CD4-positive, alpha-beta T cell (primary cell): ENCODE results near the gene LPAR2. TPM values are rescaled to one million over a fixed set of nuclear protein-coding genes. Genes with fewer than 3 reads are reported as not detected.

Experiments
- ATAC-seq: fragments of 200-7000 bp; cut with Tn5 transposase; one replicate; pipeline ENCODE4 v1.10.0; 2022; ENCODE audit warnings: mild to moderate bottlenecking; ENCODE audit not compliant: poor library complexity
- CTCF ChIA-PET: fragments of 350-600 bp; sonication (Branson Sonifier 250); formaldehyde crosslinking; loops from one replicate; lab custom pipeline; 2021; ENCODE audit warnings: antibody characterized with exemption, inconsistent platforms; lab: Charles Lee
- POLR2A ChIA-PET: fragments of 350-600 bp; sonication (Branson Sonifier 250); formaldehyde crosslinking; loops from one replicate; lab custom pipeline; 2021; ENCODE audit warnings: antibody characterized with exemption, inconsistent platforms; lab: Charles Lee
- DNase-seq, 14 experiments: peaks; one replicate each; pipeline ENCODE4 v3.0.0-alpha.2; 2013 to 2020; ENCODE audit warnings: mixed read lengths in 2 of 14
- H3K27ac ChIP-seq, 2 donors: one replicate each; pipeline versions ENCODE4 v1.5.1 to v1.7.0; 2013; ENCODE audit warnings: low read length in 2 of 2, low read depth in 1 of 2, mild to moderate bottlenecking in 1 of 2
- H3K27me3 ChIP-seq, 2 experiments: 1 replicate in 1 of 2; 2 replicates in 1 of 2; pipeline versions ENCODE4 v1.6.1 to v1.7.0; 2013; ENCODE audit warnings: low read length in 2 of 2, control low read depth in 1 of 2, mild to moderate bottlenecking in 1 of 2, moderate library complexity in 1 of 2; ENCODE audit not compliant: insufficient read depth in 2 of 2, control insufficient read depth in 1 of 2
- H3K36me3 ChIP-seq: one replicate; pipeline ENCODE4 v1.6.1; 2013; ENCODE audit warnings: low read length, control low read depth; ENCODE audit not compliant: insufficient read depth
- H3K4me1 ChIP-seq: one replicate; pipeline ENCODE4 v1.6.1; 2013; ENCODE audit warnings: low read length, control low read depth; ENCODE audit not compliant: insufficient read depth
- H3K4me3 ChIP-seq: one replicate; pipeline ENCODE4 v1.5.1; 2013; ENCODE audit warnings: mild to moderate bottlenecking, low read length, moderate library complexity
- H3K9me3 ChIP-seq, 2 experiments: 1 replicate in 1 of 2; 2 replicates in 1 of 2; pipeline versions ENCODE4 v1.6.1 to v1.7.0; 2013; ENCODE audit warnings: low read length in 2 of 2, mild to moderate bottlenecking in 2 of 2, control low read depth in 1 of 2, moderate library complexity in 1 of 2; ENCODE audit not compliant: control insufficient read depth in 1 of 2, insufficient read depth in 1 of 2
- H3K27ac Mint-ChIP-seq: one replicate; pipeline ENCODE4 v1.8.0; 2020; ENCODE audit warnings: mixed read lengths
- H3K27me3 Mint-ChIP-seq: one replicate; pipeline ENCODE4 v1.8.0; 2021; ENCODE audit warnings: mixed read lengths
- H3K36me3 Mint-ChIP-seq: one replicate; pipeline ENCODE4 v1.8.0; 2021; ENCODE audit warnings: low read depth, mixed read lengths
- H3K4me1 Mint-ChIP-seq: one replicate; pipeline ENCODE4 v1.8.0; 2021; ENCODE audit warnings: low read depth, mixed read lengths
- H3K4me3 Mint-ChIP-seq: one replicate; pipeline ENCODE4 v1.8.0; 2020; ENCODE audit warnings: mild to moderate bottlenecking, mixed read lengths
- H3K9me3 Mint-ChIP-seq: one replicate; pipeline ENCODE4 v1.8.0; 2020; ENCODE audit warnings: mixed read lengths
- intact Hi-C, 2 experiments: fragments of 100-400 bp; cut with DNase I in 1 of 2; cut with micrococcal nuclease in 1 of 2; formaldehyde crosslinking; loops; one replicate each; pipeline versions ENCODE4 v1.15.1 to v1.9.0; 2023 to 2025; cut with DNase I, micrococcal nuclease
- total RNA-seq, 174 experiments: library from RNA in 2 of 174; stranded (reverse) in 2 of 174; gene quantifications; one replicate each; pipeline ENCODE4 v1.2.3 and lab custom pipeline; 2021 to 2026
- TF ChIP-seq, protein P1 (sequence below): fragments of 200-600 bp; IDR thresholded peaks from one replicate; pipeline ENCODE4 v1.8.0; 2022; ENCODE audit warnings: antibody characterized with exemption, mild to moderate bottlenecking

LPAR2 gene
- total RNA-seq, 2 experiments from 2014 or later = 85.9 to 93.7 TPM

DNA sequence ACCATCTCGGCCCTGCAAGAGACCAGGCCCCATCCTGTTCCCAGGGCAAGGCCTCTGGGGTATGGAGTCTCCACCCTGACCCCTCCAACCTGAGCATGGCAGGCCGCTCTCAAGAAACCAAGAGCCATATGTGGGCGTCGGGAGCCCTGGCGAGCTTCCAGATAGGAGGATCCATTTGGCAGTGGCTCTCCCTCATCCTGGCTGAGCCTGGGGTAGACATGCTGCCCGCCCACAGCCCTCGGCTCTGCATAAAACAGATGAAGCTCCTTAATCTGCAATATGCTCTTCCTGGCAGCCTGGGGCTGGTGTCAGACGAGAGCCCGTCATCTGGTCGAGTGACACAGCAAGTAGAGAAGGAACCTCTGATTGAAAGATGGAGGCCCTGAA lies 29.4 kb upstream of the LPAR2 start:
- ATAC-seq (no peak), DNase-seq (no peak)
- Histone ChIP-seq H3K9me3 (no peaks in the 10 kb centered on the region), H3K27ac (no peak overlapping the region), H3K4me1 (peaks cover 22% of the 10 kb centered on the region), H3K36me3 (peaks cover 74% of the 10 kb centered on the region), H3K4me3 (no peak overlapping the region), H3K27me3 (no peaks in the 10 kb centered on the region)
- Mint-ChIP-seq H3K4me1 (peaks cover 19% of the 10 kb centered on the region), H3K4me3 (no peak overlapping the region), H3K27ac (no peak overlapping the region), H3K9me3 (no peaks in the 10 kb centered on the region), H3K36me3 (peaks cover 80% of the 10 kb centered on the region), H3K27me3 (no peaks in the 10 kb centered on the region)
- CTCF ChIA-PET = interaction anchor here (0.7 kb wide), 1 partner anchor 106 kb away, joined by 4 read pairs; no protein-coding TSS in a partner anchor
- TF ChIP-seq, protein P1, sequence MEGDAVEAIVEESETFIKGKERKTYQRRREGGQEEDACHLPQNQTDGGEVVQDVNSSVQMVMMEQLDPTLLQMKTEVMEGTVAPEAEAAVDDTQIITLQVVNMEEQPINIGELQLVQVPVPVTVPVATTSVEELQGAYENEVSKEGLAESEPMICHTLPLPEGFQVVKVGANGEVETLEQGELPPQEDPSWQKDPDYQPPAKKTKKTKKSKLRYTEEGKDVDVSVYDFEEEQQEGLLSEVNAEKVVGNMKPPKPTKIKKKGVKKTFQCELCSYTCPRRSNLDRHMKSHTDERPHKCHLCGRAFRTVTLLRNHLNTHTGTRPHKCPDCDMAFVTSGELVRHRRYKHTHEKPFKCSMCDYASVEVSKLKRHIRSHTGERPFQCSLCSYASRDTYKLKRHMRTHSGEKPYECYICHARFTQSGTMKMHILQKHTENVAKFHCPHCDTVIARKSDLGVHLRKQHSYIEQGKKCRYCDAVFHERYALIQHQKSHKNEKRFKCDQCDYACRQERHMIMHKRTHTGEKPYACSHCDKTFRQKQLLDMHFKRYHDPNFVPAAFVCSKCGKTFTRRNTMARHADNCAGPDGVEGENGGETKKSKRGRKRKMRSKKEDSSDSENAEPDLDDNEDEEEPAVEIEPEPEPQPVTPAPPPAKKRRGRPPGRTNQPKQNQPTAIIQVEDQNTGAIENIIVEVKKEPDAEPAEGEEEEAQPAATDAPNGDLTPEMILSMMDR = no peak
- POLR2A ChIA-PET = interaction anchor here (2.4 kb wide), 1 partner anchor 11 kb away, joined by 8 read pairs; the partner anchor contains the start of gene ZNF101
- intact Hi-C loops = no loop called here

DNA sequence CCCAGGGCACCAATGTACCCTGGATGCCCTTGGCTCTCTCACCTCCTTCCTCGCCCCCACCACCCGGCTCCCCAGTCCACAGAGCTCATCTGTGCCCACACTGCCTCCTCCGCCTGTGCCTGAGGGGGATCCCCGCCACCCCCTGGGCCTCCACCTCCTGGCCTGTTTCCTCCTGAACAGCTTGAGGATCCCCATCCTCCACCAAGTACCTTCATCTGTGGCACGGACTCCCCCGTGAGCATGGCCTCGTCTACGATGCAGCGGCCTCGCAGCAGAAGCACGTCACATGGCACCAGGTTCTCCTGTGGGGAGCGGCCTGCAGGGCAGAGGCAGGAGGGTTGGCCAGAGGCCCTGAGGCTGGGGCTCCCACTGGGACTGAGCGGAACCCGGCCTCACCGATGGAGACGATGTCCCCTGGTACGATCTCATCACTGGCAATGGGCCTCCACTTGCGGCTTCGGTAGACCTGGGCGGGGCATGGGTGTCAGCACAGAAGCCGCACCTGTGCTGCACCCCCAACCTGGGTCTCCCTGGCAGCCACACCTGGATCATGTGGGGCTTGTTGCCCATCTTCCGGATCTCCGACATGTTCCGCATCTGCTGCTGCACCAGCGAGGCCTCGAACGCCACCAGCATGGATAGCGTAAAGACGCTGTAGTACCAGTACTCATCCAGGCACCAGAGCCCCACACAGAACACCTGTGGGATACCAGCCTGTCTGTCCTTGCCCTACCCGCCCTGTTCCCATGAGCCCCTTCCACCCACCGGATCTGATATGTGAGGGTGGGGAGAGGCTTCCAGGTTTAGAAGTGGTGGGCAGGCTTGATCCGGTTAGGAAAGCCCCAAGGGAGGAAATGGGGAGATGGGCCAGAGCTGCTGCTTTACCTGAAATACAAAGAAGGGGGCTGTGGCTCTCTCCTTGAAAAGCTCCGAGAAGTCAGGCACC lies 28.7 kb upstream of the LPAR2 start:
- CTCF ChIA-PET = no interaction called here
- Mint-ChIP-seq H3K4me1 (peaks cover 13% of the 10 kb centered on the region), H3K4me3 (no peak overlapping the region), H3K27me3 (no peaks in the 10 kb centered on the region), H3K27ac (no peak overlapping the region), H3K36me3 (peaks cover 80% of the 10 kb centered on the region), H3K9me3 (no peaks in the 10 kb centered on the region)
- DNase-seq (peak in 1 of 14 experiments; percentile 21), ATAC-seq (no peak)
- intact Hi-C loops = no loop called here
- Histone ChIP-seq H3K27ac (no peak overlapping the region), H3K4me3 (no peak overlapping the region), H3K36me3 (peaks cover 80% of the 10 kb centered on the region), H3K4me1 (peaks cover 16% of the 10 kb centered on the region), H3K9me3 (no peaks in the 10 kb centered on the region), H3K27me3 (no peaks in the 10 kb centered on the region)
- POLR2A ChIA-PET = interaction anchor here (2.4 kb wide), 1 partner anchor 11 kb away, joined by 8 read pairs; the partner anchor contains the start of gene ZNF101
- TF ChIP-seq, protein P1 = no peak

- DNase-seq = peak in 1 of 14 experiments; percentile 20
- Histone ChIP-seq H3K36me3 (peaks cover 90% of the 10 kb centered on the region), H3K27ac (no peak overlapping the region), H3K4me3 (no peak overlapping the region), H3K9me3 (no peaks in the 10 kb centered on the region), H3K27me3 (no peaks in the 10 kb centered on the region), H3K4me1 (peaks cover 6% of the 10 kb centered on the region)
- ChIA-PET CTCF (no interaction called here), POLR2A (no interaction called here)
- TF ChIP-seq, protein P1 = no peak
- Mint-ChIP-seq H3K4me3 (no peak overlapping the region), H3K9me3 (no peaks in the 10 kb centered on the region), H3K4me1 (peaks cover 5% of the 10 kb centered on the region), H3K36me3 (peaks cover 81% of the 10 kb centered on the region), H3K27me3 (no peaks in the 10 kb centered on the region), H3K27ac (no peak overlapping the region)
- intact Hi-C loops = no loop called here
- no peak for ATAC-seq
These were observed 27.8 kb upstream of the LPAR2 start for GRCh38 chr19:19655641-19656343.
